Right kidney (tissue), 1 donor: ENCODE results near the gene NPFF.

Experiments used
- DNase-seq: peaks from one replicate; pipeline ENCODE4 v3.0.0-alpha.2; 2016

NPFF gene

DNA sequence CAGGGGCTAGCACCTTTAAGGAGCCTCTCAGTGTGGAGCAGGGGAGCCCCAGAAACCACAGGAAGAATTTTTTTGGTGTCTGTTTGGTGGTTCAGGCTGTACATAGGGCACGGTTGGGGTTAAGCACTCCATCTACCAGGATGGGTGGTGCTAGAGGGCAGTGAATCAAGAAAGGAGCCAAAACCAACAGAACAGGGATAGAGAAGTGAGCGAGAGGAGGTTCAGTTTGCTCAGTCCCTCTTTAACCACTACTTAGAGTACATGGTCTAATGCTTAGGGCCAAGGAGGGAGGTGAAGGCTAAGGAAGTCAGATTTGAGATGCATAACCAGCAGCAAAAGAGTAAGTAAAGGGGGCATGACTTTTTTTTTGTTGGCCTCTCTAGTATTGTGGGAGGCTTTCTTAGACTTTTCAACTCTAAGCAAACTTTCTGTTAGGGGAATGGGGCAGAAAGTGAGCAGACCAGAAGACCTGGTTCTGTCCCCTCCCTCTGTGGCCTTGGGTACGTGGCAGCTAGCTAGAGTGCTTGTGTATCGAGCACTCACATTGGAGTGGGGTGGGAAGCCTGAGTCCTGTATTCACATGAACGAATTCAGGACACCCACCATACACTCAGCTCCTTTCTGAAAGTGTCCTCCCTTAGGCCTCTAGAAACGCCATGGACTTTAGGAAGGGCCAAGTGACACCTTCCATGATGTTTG lies 6.6 kb upstream of the NPFF start:
- DNase-seq: no peak

DNA sequence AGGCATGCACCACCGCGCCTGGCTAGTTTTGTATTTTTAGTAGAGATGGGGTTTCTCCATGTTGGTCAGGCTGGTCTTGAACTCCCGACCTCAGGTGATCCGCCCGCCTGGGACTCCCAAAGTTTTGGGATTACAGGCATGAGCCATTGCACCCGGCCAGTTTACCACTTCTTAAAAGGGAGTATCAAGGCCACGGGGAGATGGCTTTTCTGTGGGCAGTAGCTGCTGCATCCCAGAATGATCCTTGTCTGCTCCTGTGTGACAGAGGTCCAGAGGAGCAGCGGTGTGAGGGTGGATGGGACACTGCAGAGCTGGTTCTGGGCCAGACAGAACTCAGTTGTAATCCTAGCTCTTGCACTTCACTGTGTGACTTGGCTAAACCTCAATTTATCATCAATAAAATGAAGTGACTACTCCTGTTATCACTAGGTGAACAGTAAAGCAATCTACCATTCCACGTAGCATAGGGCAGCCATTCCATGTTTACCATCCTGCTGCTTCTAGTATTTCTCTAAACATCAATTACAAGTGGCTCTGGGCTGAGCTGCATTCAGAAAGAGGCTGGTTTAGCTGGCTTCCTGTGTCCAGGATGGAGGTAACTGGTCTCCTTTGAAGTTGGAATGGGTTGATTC lies 3.0 kb upstream of the NPFF start:
- DNase-seq: no peak

- peak; percentile 80 for DNase-seq
Observed at GRCh38 chr12:53508534-53509170, 1.4 kb upstream of the NPFF start.

DNA sequence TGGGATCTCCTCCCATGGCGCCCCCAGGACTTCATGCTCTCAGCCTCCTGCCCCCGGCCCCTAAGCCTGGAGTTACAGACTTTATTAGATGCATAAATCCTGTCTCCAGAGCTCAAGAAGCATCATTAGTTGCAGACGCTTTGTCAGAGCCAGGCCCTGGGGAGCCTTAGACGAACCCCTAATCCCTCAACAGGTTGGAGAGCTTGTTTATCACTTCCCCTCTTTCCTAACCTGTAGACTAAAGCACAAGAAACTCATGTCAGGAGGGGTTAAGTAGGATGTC lies 260 bp upstream of the NPFF start:
- DNase-seq: no peak

DNA sequence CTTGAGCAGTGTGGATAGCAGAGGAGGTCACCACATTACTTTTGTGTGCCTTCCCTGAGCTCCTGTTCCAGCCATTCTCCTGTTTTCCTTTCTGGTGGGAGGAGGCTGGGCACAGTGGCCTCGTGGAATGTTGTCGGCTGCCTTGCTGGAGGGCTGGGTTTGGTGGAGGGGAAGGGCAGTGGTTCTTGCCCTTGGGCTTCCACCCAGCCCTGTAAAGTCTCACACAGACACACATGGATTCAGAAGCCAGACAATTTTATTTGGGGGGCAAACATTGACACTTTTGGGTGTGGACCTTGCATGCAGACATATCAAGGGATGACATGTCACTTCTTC lies 866 bp downstream of the NPFF start:
- DNase-seq: no peak

DNA sequence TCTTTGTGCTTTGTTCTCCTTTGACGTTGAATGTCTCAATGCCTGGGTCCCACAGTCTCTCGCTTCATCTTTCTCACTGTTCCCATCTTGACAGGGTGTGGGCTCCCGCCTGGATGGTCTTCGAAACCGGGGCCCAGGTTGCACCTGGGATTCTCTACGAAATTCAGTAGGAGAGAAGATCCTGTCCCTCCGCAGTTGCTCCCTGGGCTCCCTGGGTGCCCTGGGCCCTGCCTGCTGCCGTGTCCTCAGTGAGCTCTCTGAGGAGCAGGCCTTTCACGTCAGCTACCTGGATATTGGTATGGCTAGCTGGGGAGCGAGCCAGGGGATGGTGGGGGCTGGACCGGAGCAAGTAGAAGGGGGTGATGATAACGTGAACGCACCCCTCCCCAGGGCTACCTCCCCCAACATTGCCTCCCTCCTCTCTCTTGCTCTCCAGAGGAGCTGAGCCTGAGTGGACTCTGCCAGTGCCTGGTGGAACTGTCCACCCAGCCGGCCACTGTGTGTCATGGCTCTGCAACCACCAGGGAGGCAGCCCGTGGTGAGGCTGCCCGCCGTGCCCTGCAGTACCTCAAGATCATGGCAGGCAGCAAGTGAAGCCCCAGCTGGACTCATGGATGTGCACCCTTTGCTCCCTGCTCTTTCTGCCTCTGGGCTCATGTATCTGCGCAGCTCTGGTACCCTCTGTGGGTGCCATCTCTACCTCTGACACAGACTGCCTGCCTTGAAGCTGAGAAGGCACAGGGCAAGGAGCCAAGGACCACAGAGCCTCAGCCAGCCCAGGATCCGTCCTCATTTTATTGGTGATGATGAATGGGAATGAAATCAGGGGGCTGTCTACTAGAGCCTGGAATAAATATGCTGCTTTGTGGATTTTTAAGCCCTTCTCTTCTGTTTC lies 1.5 kb downstream of the NPFF start:
- no peak for DNase-seq

DNA sequence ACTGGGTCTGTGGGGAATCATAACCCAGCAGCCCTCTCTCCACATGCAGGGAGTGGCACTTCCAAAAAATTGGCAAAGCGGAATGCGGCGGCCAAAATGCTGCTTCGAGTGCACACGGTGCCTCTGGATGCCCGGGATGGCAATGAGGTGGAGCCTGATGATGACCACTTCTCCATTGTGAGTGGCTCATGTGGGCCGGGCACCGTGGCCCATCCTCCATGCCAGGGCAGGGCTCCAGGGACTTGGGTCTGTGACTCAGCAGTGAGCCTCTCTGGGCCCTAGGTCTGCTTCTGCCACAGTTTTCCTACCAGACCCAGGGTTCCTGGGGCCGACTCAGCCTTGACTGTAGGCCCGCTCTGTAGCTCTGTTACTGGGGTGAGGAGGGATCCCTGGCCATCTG lies 2.2 kb downstream of the NPFF start:
- no peak for DNase-seq

DNA sequence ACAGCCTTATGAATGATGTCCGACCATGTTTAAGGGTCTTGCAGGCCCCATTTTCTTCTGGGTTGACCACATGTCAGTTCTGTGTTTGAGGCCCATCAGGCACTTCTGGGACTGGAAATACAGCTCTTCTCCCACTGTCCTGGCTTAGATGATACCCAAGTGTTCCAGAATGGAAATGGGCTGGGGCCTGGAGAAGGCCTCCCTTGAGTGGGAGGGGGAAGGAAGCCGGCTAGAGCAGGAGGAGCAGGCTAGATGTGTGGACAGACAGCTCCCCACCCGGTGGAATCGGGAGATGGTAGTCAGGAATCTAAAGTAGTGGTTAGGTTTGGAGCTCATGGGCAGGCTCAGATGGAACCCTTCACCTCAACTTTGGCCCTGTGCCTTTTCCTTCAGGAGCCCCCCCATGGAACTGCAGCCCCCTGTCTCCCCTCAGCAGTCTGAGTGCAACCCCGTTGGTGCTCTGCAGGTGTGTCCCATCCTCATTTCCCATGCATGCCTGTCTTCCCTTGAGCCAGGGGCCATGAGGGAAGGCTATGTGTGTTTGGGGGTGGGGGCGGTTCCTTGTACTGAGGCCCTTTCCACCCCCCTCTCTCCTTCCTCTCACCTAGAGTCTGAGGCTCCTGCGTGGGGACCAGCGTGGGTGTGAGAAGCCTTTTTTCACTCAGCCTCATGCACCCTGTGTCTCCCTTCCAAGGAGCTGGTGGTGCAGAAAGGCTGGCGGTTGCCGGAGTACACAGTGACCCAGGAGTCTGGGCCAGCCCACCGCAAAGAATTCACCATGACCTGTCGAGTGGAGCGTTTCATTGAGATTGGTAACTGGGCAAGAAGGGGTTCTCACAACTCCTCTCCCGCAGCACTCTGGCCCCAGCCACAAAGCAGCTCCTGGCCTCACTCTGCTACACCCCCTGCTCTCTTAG lies 3.0 kb downstream of the NPFF start:
- DNase-seq: no peak

DNA sequence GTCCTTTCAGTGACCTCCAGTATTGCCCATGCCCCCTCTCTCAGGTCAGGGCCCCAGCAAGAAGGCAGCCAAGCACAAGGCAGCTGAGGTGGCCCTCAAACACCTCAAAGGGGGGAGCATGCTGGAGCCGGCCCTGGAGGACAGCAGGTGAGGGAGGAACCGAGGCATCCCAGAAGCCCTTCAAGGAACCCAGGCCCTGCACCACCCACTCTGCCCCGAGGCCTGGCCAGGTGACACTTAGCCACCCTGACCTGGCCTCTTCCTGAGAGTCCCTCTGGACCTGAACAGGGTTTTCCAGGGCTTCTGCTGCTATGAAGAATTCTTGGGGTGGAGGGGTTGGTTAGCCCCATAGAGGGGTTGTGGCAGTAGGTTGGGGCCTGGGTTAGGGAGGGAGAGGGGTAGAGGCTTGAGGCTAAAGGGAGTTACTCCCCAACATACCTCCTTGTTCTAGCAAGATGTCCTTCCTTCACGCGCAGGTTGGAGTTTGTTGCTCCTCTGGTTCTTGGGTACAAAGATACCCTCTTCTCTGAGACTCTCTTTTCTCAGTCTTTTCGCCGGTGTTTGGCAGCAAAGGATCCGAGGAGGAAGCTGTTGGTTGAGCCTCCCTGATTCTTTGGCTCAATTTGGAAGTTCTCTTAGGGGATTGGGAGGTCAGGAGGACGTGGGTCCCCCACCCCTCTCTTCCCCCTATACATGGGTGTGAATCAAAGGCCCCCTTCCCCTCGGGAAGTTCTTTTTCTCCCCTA lies 4.1 kb downstream of the NPFF start:
- no peak for DNase-seq

DNA sequence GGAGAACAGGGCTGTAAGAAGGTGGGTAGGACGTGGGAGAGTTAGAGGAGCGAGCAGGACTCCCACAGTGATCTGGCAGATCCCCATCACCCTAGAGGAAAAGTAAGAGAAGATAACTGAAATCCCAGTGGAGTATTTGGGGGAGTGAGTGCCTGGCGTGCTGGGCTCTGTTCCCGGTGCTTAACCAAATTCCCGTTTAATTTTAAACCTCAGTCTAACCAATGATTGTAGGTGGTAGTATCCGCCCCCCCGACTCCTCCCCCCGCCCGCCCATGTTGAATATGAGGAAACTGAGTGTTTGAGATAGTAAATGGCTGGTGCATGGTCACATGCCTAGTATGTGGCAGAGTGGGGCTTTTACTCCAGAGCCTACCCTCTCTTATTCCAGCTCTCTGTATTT lies 5.0 kb downstream of the NPFF start:
- no peak for DNase-seq

DNA sequence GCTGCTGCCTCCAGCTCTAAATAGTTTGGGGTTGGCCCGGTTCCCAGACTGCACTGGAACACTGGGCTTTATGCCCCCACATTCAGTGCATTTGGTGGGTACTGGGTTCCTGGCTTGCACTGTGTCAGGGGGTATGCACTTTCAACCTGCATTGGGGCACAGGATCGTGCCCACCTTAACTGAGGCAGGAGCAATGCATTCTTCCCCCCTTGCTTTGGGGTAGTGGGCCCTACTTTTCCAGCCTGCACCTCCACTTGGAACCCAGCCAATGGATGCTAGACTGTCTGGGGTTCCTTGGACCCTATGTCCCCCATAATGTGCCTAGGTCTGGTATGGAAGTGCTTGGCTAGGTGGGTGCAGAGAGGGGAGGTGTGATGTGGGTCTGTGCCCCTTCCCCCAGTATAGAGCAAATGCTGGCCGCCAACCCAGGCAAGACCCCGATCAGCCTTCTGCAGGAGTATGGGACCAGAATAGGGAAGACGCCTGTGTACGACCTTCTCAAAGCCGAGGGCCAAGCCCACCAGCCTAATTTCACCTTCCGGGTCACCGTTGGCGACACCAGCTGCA lies 5.6 kb downstream of the NPFF start:
- DNase-seq: no peak

DNA sequence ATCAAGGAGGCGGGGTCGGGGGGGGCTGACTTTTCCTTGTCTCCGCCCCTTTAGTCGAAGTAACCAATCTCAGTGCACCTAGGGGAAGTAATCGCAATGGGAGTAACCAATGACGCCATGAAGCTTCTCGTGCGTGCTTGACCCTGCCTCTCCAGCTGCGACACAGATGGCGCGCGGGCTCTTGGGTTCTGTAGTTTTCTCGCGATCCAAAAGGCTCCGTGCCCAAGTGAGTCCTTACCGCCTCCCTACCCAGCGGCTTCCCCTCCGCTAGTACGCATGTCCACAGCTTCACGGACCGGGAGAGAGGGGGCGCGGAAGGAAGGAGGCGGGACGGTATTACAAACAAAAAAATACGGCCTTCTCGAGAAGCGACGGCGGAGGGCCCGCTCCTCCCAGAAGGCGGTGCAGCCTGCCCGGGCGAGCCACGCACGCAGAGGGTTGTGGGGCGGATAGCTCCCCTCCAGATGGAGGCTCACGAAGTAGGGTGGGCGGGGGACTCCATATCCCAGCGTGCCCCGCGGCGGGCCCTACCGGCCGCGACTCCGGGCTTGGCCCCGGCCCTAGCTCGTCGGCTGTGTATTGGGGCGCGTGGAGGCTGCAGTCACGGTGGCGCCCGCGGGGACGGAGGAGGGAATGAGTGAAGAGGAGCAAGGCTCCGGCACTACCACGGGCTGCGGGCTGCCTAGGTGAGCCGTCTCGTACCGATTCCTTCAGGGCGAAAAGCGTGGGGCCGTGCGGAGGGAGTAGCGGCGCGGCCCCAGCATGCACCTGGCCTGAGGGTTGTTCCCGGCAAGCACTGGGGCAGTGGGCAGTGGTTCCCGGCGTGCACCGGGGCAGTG lies 6.3 kb downstream of the NPFF start, which contains the start of gene TARBP2:
TARBP2 (plus strand) TSS at position 508 of the 839 bp plus-strand sequence; CDS start at position 634, 126 bp downstream.
- peak; percentile 99 for DNase-seq

- no peak for DNase-seq
Observed at GRCh38 chr12:53500142-53500775, 7.0 kb downstream of the NPFF start.

DNA sequence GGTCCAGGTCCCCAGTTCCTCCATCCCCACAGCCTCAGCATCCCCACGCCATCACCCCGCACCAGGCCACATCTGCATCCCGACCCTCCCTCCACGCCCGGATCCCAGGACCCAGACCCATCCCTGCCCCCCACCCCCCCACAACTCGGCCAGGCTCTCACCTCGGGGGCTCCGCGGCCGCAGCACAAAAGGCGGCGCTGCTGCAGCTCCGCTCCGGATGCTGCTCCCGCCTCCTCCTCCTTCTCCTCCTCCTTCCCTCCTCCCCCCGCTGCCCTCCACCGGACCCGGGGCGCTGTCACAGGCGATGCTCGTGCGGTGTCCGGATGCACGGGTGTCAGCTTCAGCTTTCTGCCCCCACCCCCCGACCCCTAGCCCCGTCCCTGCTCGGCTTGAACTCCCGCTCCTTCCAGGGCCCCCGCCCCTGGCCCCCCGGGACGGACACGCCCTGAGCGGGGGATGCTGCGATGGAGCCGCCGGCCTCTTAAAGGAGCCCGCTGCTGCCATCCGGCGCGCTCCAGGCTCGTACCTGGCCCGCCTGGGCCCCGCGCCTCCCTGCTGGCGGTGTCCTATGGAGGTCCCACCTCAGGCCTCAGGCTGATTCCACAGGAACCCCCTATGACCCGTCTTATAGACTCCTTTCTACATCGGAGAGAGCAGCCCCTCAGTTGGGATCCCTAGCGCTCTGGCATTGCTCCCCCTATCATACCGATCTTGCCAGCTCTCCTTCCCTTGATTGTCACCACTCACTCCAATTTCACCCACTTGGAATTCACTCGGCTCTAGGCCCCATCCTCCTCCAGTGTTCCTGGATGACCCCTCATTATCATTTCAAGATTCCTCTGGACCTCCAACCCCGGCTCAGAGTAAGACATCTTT lies 7.8 kb downstream of the NPFF start, which contains the start of gene MAP3K12:
MAP3K12 (minus strand) TSS at position 193 of the 876 bp plus-strand sequence. CDS start 12,067 bp downstream, outside the sequence.
- DNase-seq: peak; percentile 76

GRCh38 chr12:53498235-53498630 lies 9.1 kb downstream of the NPFF start:
- DNase-seq: no peak

GRCh38 chr12:53497461-53497860 lies 9.8 kb downstream of the NPFF start:
- no peak for DNase-seq

- DNase-seq: no peak
Observed at GRCh38 chr12:53496752-53497032, 10.6 kb downstream of the NPFF start.
